ENCODE results near the gene CALHM3.

Gene CALHM3

DNA sequence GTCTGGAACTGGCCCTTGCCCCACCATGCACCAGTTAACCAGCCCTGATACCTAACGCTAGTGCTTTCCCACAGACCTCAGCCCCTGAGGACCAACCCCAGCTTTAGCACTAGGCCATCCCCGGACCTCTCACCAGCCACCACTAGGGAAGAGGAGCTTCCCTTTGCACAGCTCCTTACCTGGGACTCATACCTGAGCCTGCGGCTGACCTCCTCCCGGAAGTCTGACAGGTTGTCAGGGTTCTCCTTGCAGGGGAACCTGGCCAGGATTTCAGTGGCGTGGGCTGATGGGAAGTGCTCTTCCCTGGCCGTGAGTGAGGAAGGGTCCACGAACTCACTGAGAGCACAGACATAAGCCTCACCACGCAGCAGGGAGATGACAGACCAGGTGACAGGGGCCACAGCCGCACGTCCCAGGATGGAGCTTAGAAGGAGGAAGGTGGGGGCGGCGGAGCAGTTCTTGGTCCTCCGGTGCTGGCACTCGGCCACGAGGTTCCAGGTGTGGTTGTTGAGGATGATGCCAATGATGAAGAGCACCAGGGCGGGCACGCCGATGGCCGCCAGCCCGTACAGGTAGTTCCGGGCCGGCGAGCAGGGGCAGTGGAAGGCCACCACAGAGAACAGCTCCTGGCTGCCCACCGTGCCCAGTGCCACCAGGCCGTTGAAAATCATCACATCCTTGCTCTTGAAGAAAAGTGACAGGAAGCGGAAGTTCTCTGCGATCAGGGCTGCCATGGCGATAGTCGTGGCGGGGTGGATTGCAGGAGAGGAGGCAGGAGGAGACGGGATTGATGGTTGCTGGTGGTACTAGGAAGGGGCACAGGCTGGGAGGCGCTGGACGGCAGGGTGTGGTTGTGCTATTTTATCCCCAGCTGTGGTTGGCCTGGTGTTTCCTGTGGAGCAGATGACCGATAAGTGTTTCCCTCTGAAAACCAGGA is 29.6 kb downstream of the CALHM3 start:
- no peak for DNase-seq

DNA sequence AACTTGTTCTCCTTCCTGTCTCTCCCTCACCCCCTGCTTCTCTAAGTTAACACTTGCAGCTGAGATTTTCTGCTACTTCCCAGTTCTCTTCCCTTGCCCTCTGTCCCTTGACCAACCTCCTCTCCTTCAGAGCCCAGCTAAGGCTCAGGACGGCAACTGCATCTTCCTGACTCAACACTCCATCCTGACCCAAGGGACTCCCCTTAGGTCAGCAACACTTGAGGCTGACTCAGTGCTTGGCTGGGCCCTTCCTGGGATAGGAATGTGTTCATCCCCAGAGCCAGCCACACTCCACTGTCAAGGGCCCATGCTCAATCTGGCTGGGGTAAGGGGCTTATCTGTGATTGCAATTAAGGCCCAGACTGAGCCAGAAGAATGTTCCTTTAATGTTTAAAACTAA is 30.3 kb downstream of the CALHM3 start:
- no peak for DNase-seq

DNA sequence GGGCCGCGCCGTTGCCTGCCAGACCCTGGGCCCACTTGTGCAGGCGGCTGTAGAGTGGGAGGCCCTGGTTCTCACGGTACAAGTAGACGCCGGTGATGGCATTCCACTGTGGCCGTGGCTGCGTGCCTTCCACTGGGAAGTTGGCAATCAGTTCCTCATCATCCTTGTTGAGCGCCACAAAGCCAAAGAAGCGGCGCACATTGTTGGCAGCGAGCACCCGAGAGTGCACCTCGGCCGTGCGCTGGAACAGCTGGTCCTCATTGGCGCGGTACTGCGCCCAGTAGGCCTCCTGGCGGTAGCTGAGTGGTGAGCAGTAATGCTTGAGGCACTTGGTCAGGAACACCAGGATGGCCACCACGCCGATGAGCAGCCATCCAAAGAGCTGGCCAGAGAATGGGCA is 31.9 kb downstream of the CALHM3 start:
- no peak for DNase-seq

DNA sequence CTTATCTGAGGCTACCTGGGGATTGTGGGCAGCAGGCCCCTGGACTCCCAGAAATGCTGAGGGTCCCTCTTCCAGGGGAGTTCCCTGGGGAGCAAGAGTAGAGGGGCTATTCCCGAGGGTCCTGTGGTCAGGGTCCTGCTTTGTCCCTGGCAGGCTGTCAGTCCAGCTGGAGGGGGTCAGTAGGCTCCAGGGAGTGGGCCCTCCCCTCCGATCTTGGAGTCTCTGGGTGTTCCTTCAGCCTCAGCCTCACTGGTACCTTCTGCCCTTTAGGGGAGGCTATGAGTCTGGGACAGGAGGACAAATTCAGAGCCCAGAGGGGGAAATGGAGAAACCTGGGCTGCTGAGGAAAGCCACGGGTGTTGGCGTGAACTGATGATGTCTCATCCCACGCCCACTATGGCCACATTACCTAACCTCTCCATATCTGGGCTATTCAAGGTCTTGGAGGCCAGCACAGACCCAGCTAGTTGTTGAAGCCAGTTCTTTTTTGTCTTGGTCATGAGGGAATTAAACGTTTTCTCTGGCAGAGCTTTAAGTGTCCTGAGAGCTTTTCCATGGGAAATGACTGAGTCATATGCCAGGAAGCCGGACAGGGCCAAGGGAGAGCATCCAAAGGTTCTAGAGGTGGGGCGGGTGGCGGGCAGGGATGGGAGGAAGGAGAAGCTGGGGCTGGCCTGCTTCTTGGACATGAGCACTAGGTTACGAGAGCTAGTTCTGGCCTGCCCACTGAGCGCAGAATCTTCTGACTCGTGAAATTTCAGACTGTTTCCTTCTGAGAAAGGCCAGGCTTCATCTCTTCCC is 33.1 kb downstream of the CALHM3 start:
- no peak for DNase-seq

DNA sequence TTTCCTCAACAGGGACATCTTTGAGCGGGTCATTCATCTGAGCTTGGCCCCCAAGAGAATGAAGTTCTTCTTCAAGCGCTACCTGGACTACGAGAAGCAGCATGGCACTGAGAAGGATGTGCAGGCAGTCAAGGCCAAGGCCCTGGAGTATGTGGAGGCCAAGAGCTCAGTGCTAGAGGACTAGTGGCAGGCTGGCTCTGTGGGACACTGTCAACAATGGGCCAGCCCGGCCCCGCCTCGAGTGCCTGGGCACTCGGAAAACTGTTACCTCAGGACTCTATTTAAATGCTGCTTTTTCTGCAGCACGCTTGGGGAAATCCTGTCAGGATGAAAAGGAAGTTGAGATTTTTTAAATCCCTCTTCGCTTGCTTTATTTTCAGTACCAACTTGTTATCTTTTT is 33.7 kb downstream of the CALHM3 start:
- DNase-seq = no peak

DNA sequence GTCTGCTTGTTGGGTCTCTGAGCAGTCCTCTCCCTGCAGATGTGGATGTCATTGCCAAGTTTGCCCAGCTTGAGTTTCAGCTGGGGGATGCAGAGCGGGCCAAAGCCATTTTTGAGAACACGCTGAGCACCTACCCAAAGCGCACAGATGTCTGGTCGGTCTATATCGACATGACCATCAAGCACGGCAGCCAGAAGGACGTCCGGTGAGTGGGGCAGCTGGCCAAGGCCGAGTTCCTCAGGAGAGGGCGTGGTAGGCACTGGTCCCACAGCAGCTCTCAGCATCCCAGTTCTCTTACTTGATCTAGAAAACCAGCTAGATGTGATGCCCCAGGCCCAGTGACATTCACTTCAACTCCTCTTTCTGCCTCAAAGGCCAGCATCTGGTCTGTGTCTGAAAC is 34.6 kb downstream of the CALHM3 start:
- DNase-seq = no peak

DNA sequence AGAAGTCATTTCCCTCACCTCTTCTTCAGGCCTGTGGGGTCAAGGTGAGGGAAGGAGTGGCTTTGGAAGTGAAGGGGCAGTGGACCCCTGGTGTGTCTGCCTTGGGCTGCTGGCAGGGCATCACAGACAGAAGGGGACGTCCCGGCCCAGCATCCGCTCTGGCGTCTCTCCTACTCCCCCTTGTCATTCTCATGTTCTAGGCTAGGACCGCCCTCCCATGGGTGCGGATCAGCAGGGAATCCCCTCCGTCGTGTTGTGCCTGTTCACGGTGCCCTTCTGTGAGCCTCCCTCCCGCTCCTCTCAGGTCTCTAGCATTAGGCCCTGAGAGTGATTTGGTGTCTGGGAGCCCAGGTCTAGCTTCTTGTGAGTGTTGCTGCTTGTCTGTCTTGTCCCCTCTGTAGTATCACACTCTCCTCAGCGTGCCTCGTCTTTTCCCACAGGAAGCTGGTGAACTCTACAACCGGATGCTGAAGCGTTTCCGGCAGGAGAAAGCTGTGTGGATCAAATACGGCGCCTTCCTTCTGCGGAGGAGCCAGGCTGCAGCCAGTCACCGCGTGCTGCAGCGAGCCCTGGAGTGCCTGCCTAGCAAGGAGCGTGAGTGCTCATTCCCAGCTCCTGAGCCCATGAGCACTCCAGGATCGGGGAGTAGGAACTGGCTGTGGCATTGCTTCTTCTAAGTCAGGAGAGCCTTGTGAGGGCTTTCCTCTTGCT is 35.4 kb downstream of the CALHM3 start:
- DNase-seq = no peak

DNA sequence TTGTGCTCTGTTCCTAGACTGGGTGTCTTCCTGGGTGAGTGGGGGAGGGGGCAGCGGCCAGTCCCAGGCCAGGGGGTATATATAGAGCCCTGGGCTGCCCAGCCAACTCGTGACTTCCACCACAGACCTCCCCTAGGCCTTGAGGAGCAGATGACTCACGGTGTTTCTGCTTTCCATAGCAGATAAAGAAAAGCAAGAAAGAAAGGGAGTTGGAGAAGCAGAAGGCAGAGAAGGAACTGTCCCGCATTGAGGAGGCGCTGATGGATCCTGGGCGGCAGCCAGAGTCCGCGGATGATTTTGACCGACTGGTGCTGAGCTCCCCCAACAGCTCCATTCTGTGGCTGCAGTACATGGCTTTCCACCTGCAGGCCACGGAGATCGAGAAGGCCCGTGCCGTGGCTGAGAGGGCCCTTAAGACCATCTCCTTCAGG is 37.0 kb downstream of the CALHM3 start:
- no peak for DNase-seq

DNA sequence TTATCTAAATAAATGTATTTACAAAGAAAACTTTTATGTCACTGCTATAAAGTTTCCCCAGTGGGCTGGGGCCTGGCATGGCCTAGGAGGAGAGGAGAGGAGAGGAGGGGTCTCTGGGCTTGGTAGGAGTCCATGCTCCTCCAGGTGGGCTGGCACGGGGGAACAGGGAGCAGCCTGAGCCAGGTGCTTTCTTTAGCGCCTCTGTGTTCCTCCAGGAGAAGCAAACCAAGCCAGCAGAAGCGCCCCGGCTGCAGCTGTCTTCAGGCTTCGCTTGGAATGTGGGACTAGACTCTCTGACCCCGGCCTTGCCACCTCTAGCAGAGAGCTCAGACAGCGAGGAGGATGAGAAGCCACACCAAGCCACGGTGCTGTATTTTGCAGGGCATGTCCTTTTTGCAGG is 37.4 kb downstream of the CALHM3 start:
- no peak for DNase-seq

DNA sequence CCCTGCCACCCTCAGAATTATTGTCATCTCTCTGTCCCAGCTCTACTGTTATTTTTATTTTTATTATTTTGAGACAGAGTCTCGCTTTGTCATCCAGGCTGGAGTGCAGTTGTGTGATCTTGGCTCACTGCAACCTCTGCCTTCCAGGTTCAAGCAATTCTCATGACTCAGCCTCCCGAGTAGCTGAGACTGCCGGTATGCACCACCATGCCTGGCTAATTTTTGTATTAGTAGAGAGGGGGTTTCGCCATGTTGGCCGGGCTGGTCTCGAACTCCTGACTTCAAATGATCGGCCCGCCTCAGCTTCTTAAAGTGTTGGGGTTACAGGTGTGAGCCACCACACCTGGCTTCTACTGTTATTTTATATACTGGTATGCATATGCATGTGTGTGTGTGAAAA is 37.8 kb downstream of the CALHM3 start:
- DNase-seq = no peak

DNA sequence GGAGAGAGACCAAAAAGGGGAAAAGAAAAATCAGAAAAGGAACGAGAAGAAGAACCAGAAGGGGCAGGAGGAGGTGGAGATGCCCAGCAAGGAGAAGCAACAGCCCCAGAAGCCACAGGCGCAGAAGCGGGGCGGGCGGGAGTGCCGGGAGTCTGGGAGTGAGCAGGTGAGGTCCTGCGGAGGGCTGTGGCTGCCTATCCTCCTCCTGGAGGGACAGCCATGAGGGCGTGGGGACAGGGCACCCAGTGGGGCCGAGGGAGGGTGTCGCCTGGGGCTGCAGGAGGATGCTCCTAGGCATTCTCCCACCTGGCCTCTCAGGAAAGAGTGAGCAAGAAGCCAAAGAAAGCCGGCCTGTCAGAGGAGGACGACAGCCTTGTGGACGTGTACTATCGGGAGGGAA is 38.6 kb downstream of the CALHM3 start:
- DNase-seq = no peak

DNA sequence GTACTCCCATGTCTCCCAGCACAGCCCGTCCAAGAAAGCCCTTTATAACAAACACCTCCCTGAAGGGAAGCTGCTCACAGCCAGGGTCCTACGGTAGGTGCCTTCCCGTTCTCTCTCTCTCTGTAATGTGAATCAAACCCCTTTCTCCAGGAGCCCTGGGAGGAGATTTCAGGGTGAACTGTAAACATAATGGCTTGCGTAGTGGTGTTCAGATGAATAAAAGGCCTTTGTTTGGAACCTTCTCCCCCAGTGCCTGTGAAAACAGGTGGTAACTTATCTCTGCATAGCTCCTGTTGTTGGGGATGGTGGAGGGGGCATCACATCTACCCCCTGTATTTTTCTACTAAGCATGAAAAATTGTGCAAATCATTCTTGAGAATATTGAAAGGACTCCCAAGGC is 39.3 kb downstream of the CALHM3 start:
- DNase-seq = no peak

DNA sequence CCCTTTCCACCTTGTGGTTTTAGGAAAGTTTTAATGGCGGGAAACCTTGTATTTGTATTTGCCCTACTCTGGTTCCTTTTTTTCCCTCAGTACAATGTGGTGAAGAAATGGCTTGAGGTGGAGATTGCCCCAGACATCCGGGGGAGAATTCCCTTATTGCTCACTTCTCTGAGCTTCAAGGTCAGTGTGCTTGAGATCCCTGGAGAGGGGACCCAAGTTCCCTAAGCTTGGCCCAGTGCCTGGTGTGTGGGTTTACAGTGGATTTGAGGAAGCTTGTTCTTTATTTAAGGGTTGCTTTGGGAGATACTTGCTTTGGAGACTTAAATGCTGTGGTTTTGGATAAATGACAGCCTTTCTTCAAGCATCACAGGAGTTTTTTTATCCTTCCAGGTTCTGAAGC is 45.2 kb downstream of the CALHM3 start:
- no peak for DNase-seq

DNA sequence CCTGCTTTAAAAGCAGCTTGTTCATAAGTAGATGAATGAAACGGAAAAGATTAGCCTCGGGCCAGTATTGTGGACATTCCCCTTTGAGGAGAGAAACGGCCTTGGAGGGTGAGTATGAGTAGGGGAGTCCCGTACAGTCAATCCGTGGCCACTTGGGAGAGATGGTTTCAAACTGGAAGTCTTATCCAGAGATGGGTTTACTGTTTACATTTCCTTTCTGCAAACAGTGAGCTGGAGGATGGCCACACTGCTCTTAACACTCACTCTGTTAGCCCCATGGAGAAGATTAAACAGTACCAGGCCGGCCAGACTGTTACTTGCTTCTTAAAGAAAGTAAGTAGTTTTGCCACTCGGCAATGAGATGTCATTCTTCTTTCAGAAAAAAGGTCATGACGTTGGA is 47.1 kb downstream of the CALHM3 start:
- DNase-seq = peak; percentile 17

DNA sequence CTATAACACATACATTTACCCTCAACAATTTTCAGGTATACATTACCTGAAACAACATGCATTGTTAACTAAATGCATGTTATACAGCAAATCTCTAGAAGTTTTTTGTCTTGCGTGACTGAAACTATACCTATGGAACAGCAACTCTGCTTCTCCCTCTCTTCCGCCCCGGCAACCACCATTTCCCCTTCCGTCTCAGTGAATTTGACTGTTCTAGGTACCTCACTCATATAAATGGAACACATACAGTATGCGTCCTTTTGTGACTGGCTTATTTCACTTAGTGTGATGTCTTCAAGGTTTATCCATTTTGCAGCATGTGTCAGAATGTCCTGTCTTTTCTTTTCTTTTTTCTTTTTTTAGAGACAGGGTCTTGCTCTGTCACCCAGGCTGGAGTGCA is 49.4 kb downstream of the CALHM3 start:
- DNase-seq = no peak

DNA sequence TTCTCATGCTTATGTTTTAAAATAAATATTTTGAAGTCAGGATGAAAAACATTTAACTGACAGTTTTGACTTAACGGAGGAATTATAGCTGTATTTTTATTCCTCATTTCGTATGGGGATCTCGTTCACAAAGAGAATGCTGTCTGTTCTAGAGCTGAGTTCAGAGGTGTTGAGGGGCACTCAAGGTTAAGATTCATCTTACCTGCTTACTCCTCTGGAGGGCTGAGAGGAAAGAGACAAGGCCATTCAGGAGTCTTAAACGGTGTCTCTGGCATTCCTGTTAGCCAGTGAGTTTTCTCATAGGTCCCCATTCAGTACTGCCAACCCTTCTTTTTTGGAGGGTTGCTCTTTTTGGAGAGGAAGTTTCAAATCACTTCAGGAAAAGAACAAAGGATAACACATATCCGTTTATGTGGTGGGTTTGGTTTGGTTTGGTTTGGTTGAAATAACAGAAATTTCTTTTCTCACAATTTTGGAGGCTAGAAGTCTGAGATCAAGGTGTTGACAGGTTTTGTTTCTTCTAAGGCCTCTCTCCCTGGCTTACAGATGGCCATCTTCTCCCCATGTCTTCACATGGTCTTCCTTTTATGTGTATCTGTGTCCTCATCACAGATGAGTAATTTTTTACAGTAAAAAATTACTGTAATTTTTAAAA is 49.9 kb downstream of the CALHM3 start:
- no peak for DNase-seq

DNA sequence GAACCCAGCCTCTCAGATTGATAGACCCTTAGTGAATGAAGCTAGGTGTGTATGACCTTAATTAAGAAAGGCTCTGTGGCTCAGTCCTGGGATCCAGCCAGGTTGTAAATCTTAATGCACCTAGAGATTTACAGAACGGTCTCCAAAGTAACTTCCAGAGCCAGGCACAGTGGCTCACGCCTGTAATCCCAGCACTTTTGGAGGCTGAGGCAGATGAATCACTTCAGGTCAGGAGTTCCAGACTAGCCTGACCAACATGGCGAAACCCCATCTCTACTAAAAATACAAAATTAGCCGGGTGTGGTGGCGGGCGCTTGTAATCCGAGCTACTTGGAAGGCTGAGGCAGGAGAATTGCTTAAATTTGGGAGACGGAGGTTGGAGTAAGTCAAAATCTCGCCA is 51.2 kb downstream of the CALHM3 start:
- no peak for DNase-seq

DNA sequence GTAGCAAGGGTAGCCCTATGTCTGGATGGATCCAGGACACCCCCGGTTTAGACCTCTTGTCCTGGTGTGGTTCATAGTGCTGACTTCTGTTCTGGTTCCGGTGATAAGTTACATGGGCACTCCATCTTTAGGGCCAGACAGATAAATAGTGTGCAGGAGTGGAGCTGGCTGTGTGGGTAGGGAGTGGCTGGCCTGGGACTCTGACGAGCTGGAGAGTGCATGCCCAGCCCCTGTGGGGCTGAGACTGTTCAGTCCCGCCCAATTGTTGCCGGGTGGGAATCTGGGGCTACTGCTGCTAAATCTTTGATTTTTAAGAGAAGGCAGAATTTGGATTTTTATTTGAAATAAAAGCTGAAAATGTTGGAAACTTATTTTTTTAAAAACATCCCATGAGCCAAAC is 55.3 kb downstream of the CALHM3 start:
- DNase-seq = no peak

All from NCI-H510A treated with DMSO at 0.1 percent for 48 hours (cell line).